ENCODE results near the gene POLR1D. TPM values are rescaled to one million over a fixed set of nuclear protein-coding genes. Genes with fewer than 3 reads are reported as not detected.
A peak's percentile ranks its signal among the peaks of the same experiment; 100 is the strongest.
"Not testable (repeated sequence)": the region's sequence is repeated elsewhere in the genome, so short reads cannot be mapped to it uniquely, and the experiment has no call there.

POLR1D gene
- total and polyA plus RNA-seq, 3 experiments from 2014 or later = 134 to 137 (median 135) TPM

GRCh38 chr13:27627380-27627779 is 5.7 kb downstream of the POLR1D start:
- no peak for DNase-seq
- H3K27me3 ChIP-seq (ENCODE audit: insufficient read depth, low read length, poor library complexity, severe bottlenecking) = no peaks in the 10 kb centered on the region
- H3K4me3 Mint-ChIP-seq = peak overlapping the region in 1 of 7 donors; percentile 30
- peak overlapping the region in 5 of 8 donors; percentile 3 to 93 (median 41) for H3K27ac Mint-ChIP-seq
- ChIA-PET POLR2A (interaction anchor here (0.6 to 0.8 kb wide), 2 partner anchors 205 to 284 kb away, joined by 4 to 7 read pairs; no protein-coding TSS in a partner anchor), CTCF (interaction anchor here (1.1 kb wide), 1 partner anchor 95 kb away, joined by 3 read pairs; no protein-coding TSS in a partner anchor)
- H3K9me3 ChIP-seq (ENCODE audit: low read length) = no peaks in the 10 kb centered on the region
- peaks cover 16% of the 10 kb centered on the region for H3K4me1 ChIP-seq (ENCODE audit: insufficient read depth, low read length)
- no peak overlapping the region for H3K27ac ChIP-seq (ENCODE audit: low read depth, low read length)
- H3K4me3 ChIP-seq (ENCODE audit: low read length) = no peak overlapping the region
- H3K27me3 Mint-ChIP-seq = no peaks in the 10 kb centered on the region
- H3K4me1 Mint-ChIP-seq = peaks cover 75 to 91% (median 90%) of the 10 kb centered on the region in 3 donors
- peaks cover 0 to 58% (median 17%) of the 10 kb centered on the region in 3 donors for H3K36me3 Mint-ChIP-seq
- peaks cover 3% of the 10 kb centered on the region for H3K36me3 ChIP-seq (ENCODE audit: insufficient read depth, low read length)
- H3K9me3 Mint-ChIP-seq = no peaks in the 10 kb centered on the region

- no peaks in the 10 kb centered on the region for H3K9me3 ChIP-seq (ENCODE audit: low read length)
- ChIA-PET CTCF (interaction anchor here (1.1 kb wide), 1 partner anchor 95 kb away, joined by 3 read pairs; no protein-coding TSS in a partner anchor), POLR2A (interaction anchor here (0.6 kb wide), 1 partner anchor 206 kb away, joined by 4 read pairs; no protein-coding TSS in a partner anchor)
- no peak for DNase-seq
- Mint-ChIP-seq H3K27me3 (no peaks in the 10 kb centered on the region), H3K36me3 (peaks cover 0 to 59% (median 17%) of the 10 kb centered on the region in 3 donors), H3K4me3 (no peak overlapping the region), H3K9me3 (no peaks in the 10 kb centered on the region), H3K4me1 (peaks cover 72 to 90% (median 90%) of the 10 kb centered on the region in 3 donors), H3K27ac (peak overlapping the region in 2 of 8 donors; percentile 3 to 93)
- H3K4me1 ChIP-seq (ENCODE audit: insufficient read depth, low read length) = peaks cover 9% of the 10 kb centered on the region
- H3K27me3 ChIP-seq (ENCODE audit: insufficient read depth, low read length, poor library complexity, severe bottlenecking) = no peaks in the 10 kb centered on the region
- H3K4me3 ChIP-seq (ENCODE audit: low read length) = no peak overlapping the region
- no peak overlapping the region for H3K27ac ChIP-seq (ENCODE audit: low read depth, low read length)
- peaks cover 3% of the 10 kb centered on the region for H3K36me3 ChIP-seq (ENCODE audit: insufficient read depth, low read length)
Measured at GRCh38 chr13:27628081-27628480, 6.4 kb downstream of the POLR1D start.

DNA sequence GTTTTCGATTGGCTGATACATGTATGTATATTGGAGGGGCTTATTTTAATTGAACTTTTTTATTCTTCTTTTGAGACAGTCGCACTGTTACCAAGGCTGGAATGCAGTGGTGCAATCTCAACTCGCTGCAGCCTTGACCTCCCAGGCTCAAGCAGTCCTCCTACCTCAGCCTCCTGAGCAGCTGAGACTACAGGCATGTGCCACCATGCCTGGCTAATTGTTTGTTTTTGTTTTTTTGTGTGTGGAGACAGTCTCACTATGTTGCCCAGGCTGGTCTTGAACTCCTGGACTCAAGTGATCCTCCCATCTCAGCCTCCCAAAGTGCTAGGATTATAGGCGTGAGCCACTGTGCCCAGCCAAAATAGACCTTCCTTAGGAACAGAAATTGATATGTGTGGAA is 7.1 kb downstream of the POLR1D start:
- H3K4me3 ChIP-seq (ENCODE audit: low read length); H3K27me3 ChIP-seq (ENCODE audit: insufficient read depth, low read length, poor library complexity, severe bottlenecking); H3K27me3 Mint-ChIP-seq; POLR2A ChIA-PET; H3K4me3 Mint-ChIP-seq; H3K27ac ChIP-seq (ENCODE audit: low read depth, low read length); H3K36me3 ChIP-seq (ENCODE audit: insufficient read depth, low read length); H3K9me3 ChIP-seq (ENCODE audit: low read length); H3K4me1 ChIP-seq (ENCODE audit: insufficient read depth, low read length); H3K9me3 Mint-ChIP-seq; DNase-seq: not testable (repeated sequence)
- H3K27ac Mint-ChIP-seq = peak overlapping the region in 2 of 8 donors; percentile 19 to 61
- CTCF ChIA-PET = interaction anchor here (1.2 kb wide), 1 partner anchor 8 kb away, joined by 4 read pairs; the partner anchor contains the start of gene LNX2
- H3K4me1 Mint-ChIP-seq = peaks cover 68 to 90% (median 84%) of the 10 kb centered on the region in 3 donors
- H3K36me3 Mint-ChIP-seq = peaks cover 0 to 58% (median 11%) of the 10 kb centered on the region in 3 donors

- peaks cover 3% of the 10 kb centered on the region for H3K36me3 ChIP-seq (ENCODE audit: insufficient read depth, low read length)
- Mint-ChIP-seq H3K9me3 (no peaks in the 10 kb centered on the region), H3K36me3 (peaks cover 0 to 49% (median 2%) of the 10 kb centered on the region in 3 donors), H3K4me1 (peaks cover 57 to 85% (median 70%) of the 10 kb centered on the region in 3 donors), H3K27me3 (no peaks in the 10 kb centered on the region), H3K27ac (peak overlapping the region in 1 of 8 donors; percentile 44), H3K4me3 (no peak overlapping the region)
- no peak overlapping the region for H3K4me3 ChIP-seq (ENCODE audit: low read length)
- ChIA-PET POLR2A (interaction anchor here (2.3 kb wide), 1 partner anchor 10 kb away, joined by 5 read pairs; the partner anchor contains the start of gene LNX2), CTCF (interaction anchor here (1.9 kb wide), 1 partner anchor 10 kb away, joined by 4 read pairs; no protein-coding TSS in a partner anchor)
- H3K4me1 ChIP-seq (ENCODE audit: insufficient read depth, low read length) = no peaks in the 10 kb centered on the region
- no peaks in the 10 kb centered on the region for H3K9me3 ChIP-seq (ENCODE audit: low read length)
- no peak for DNase-seq
- H3K27me3 ChIP-seq (ENCODE audit: insufficient read depth, low read length, poor library complexity, severe bottlenecking) = no peaks in the 10 kb centered on the region
- H3K27ac ChIP-seq (ENCODE audit: low read depth, low read length) = no peak overlapping the region
Measured at GRCh38 chr13:27631156-27631555, 9.5 kb downstream of the POLR1D start.

- Mint-ChIP-seq H3K27ac (peak overlapping the region in 4 of 8 donors; percentile 1 to 49 (median 26)), H3K27me3 (no peaks in the 10 kb centered on the region), H3K4me1 (peaks cover 59 to 85% (median 70%) of the 10 kb centered on the region in 3 donors), H3K36me3 (peaks cover 0 to 47% (median 2%) of the 10 kb centered on the region in 3 donors), H3K9me3 (no peaks in the 10 kb centered on the region), H3K4me3 (no peak overlapping the region)
- ChIA-PET POLR2A (interaction anchor here (2.3 kb wide), 1 partner anchor 11 kb away, joined by 5 read pairs; the partner anchor contains the start of gene LNX2), CTCF (interaction anchor here (1.1 kb wide), 1 partner anchor 11 kb away, joined by 3 read pairs; no protein-coding TSS in a partner anchor)
- H3K4me3 ChIP-seq (ENCODE audit: low read length) = no peak overlapping the region
- no peaks in the 10 kb centered on the region for H3K9me3 ChIP-seq (ENCODE audit: low read length)
- DNase-seq = no peak
- peaks cover 3% of the 10 kb centered on the region for H3K36me3 ChIP-seq (ENCODE audit: insufficient read depth, low read length)
- peaks cover 4% of the 10 kb centered on the region for H3K4me1 ChIP-seq (ENCODE audit: insufficient read depth, low read length)
- no peaks in the 10 kb centered on the region for H3K27me3 ChIP-seq (ENCODE audit: insufficient read depth, low read length, poor library complexity, severe bottlenecking)
- no peak overlapping the region for H3K27ac ChIP-seq (ENCODE audit: low read depth, low read length)
Measured at GRCh38 chr13:27631665-27632064, 10.0 kb downstream of the POLR1D start.

DNA sequence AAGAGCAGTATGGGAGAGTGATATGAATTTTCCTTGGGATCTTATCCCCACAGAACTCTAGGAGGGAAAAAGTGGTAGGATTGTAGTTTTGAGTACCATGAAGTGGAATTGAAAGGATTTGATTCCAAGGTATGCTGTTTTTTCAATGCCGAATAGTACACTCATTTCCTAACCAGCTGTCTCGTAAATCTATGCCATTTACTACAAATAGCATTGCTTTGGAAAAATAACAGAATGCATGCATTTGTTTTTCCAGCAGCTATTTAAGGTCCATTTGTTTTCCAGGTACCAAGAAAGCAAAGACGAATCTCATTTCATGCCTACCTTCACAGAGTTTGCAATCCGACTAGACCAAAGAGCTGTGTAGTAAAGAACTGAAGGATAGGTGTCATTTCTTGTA is 10.5 kb downstream of the POLR1D start:
- H3K36me3 Mint-ChIP-seq = peaks cover 0 to 45% (median 2%) of the 10 kb centered on the region in 3 donors
- no peaks in the 10 kb centered on the region for H3K9me3 Mint-ChIP-seq
- Histone ChIP-seq H3K36me3 (ENCODE audit: insufficient read depth, low read length) (peaks cover 3% of the 10 kb centered on the region), H3K9me3 (ENCODE audit: low read length) (no peaks in the 10 kb centered on the region), H3K4me1 (ENCODE audit: insufficient read depth, low read length) (peaks cover 7% of the 10 kb centered on the region), H3K27ac (ENCODE audit: low read depth, low read length) (no peak overlapping the region), H3K4me3 (ENCODE audit: low read length) (no peak overlapping the region), H3K27me3 (ENCODE audit: insufficient read depth, low read length, poor library complexity, severe bottlenecking) (no peaks in the 10 kb centered on the region)
- H3K27me3 Mint-ChIP-seq = no peaks in the 10 kb centered on the region
- H3K4me1 Mint-ChIP-seq = peaks cover 59 to 85% (median 70%) of the 10 kb centered on the region in 3 donors
- no peak overlapping the region for H3K4me3 Mint-ChIP-seq
- CTCF ChIA-PET = interaction anchor here (1.1 kb wide), 1 partner anchor 11 kb away, joined by 3 read pairs; no protein-coding TSS in a partner anchor
- no peak for DNase-seq
- POLR2A ChIA-PET = interaction anchor here (2.3 kb wide), 1 partner anchor 12 kb away, joined by 5 read pairs; the partner anchor contains the start of gene LNX2
- H3K27ac Mint-ChIP-seq = peak overlapping the region in 2 of 8 donors; percentile 27 to 49

- Histone ChIP-seq H3K36me3 (ENCODE audit: insufficient read depth, low read length) (peaks cover 3% of the 10 kb centered on the region), H3K27me3 (ENCODE audit: insufficient read depth, low read length, poor library complexity, severe bottlenecking) (no peaks in the 10 kb centered on the region), H3K4me1 (ENCODE audit: insufficient read depth, low read length) (peaks cover 7% of the 10 kb centered on the region), H3K4me3 (ENCODE audit: low read length) (no peak overlapping the region), H3K27ac (ENCODE audit: low read depth, low read length) (no peak overlapping the region), H3K9me3 (ENCODE audit: low read length) (no peaks in the 10 kb centered on the region)
- no peak for DNase-seq
- no peaks in the 10 kb centered on the region for H3K9me3 Mint-ChIP-seq
- CTCF ChIA-PET = interaction anchor here (1.1 kb wide), 1 partner anchor 12 kb away, joined by 3 read pairs; no protein-coding TSS in a partner anchor
- H3K4me1 Mint-ChIP-seq = peaks cover 55 to 81% (median 67%) of the 10 kb centered on the region in 3 donors
- peaks cover 0 to 42% (median 2%) of the 10 kb centered on the region in 3 donors for H3K36me3 Mint-ChIP-seq
- no peak overlapping the region for H3K27ac Mint-ChIP-seq
- no peaks in the 10 kb centered on the region for H3K27me3 Mint-ChIP-seq
- H3K4me3 Mint-ChIP-seq = no peak overlapping the region
- POLR2A ChIA-PET = interaction anchor here (2.3 kb wide), 1 partner anchor 12 kb away, joined by 5 read pairs; the partner anchor contains the start of gene LNX2
Measured at GRCh38 chr13:27632648-27633047, 11.0 kb downstream of the POLR1D start.

DNA sequence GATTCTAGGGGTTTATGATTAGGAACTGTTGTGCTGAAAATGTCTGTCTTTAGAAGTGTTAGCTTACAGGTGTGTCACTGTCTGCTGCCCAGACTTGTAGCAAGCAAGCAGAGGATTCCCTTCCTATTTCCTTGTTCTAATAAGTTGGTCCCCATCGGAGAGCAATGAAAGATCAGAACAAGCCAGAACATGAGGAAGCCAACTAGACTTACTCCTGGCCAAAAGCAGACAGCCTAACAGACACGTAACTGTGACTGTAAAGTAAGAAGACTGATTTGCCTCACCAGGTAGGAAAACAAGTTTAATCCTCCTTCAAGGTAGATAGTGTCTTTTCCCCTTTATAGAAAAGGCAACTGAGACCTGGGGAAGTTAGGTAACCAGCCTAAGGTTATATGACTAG is 12.5 kb downstream of the POLR1D start:
- ChIA-PET POLR2A (no interaction called here), CTCF (interaction anchor here (1.4 kb wide), 1 partner anchor 13 kb away, joined by 5 read pairs; no protein-coding TSS in a partner anchor)
- no peaks in the 10 kb centered on the region for H3K9me3 Mint-ChIP-seq
- peak overlapping the region in 7 of 8 donors; percentile 10 to 76 (median 52) for H3K27ac Mint-ChIP-seq
- peaks cover 3% of the 10 kb centered on the region for H3K36me3 ChIP-seq (ENCODE audit: insufficient read depth, low read length)
- H3K4me3 ChIP-seq (ENCODE audit: low read length) = no peak overlapping the region
- H3K27me3 Mint-ChIP-seq = no peaks in the 10 kb centered on the region
- peaks cover 0 to 37% (median 3%) of the 10 kb centered on the region in 3 donors for H3K36me3 Mint-ChIP-seq
- H3K4me1 ChIP-seq (ENCODE audit: insufficient read depth, low read length) = peaks cover 7% of the 10 kb centered on the region
- H3K27me3 ChIP-seq (ENCODE audit: insufficient read depth, low read length, poor library complexity, severe bottlenecking) = no peaks in the 10 kb centered on the region
- H3K27ac ChIP-seq (ENCODE audit: low read depth, low read length) = no peak overlapping the region
- H3K4me1 Mint-ChIP-seq = peaks cover 52 to 81% (median 66%) of the 10 kb centered on the region in 3 donors
- no peak overlapping the region for H3K4me3 Mint-ChIP-seq
- DNase-seq = no peak
- H3K9me3 ChIP-seq (ENCODE audit: low read length) = no peaks in the 10 kb centered on the region
